Measurements from ENCODE around the gene SLC7A8. TPM values are rescaled to one million over a fixed set of nuclear protein-coding genes. Genes with fewer than 3 reads are reported as not detected.

Gene SLC7A8
- total RNA-seq, 1 experiment from 2014 or later: 77.9 TPM

DNA sequence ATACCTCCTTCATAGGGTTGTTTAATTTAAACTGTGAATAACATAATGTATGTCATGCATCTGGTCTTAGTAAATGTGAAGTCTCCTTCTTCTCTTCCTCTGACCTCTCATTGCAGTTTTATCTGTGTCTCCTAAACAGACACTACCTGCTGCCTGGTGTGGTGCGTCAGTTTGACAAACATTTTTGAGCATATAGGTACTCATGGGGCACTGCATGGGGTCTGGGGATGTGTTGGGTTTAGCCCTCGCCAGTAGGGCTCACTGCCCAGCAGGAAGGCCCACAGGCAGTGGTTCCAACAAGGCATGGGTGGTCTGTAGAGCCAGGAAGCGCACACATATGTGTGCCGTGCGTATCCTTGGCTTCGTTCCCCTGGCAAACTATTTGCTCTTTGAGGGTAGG is 61.4 kb downstream of the SLC7A8 start:
- Histone ChIP-seq H3K4ac (ENCODE audit: low read depth, low read length) (no peak overlapping the region), H2BK20ac (ENCODE audit: low read depth, low read length, poor library complexity, severe bottlenecking) (no peak overlapping the region), H3K4me2 (ENCODE audit: insufficient read depth, insufficient read length, low read length) (no peak overlapping the region), H2AK5ac (ENCODE audit: insufficient read length, low read length) (no peak overlapping the region), H3K9me3 (ENCODE audit: control insufficient read depth, low read depth, low read length) (no peaks in the 10 kb centered on the region), H4K20me1 (ENCODE audit: control insufficient read depth, insufficient read depth, insufficient read length) (no peaks in the 10 kb centered on the region), H2BK12ac (ENCODE audit: insufficient read length, low read depth, low read length) (no peak overlapping the region), H4K5ac (ENCODE audit: insufficient read length, low read depth, low read length) (no peak overlapping the region), H2BK5ac (ENCODE audit: insufficient read length, low read length) (no peak overlapping the region), H4K8ac (replicated peaks; ENCODE audit: insufficient read length, low read depth, low read length) (no peak overlapping the region), H3K56ac (ENCODE audit: insufficient read length, low read depth, low read length) (no peak overlapping the region), H3K79me2 (ENCODE audit: insufficient read depth, low read length) (no peaks in the 10 kb centered on the region), H3K4me1 (ENCODE audit: insufficient read depth, low read length) (peaks cover 11% of the 10 kb centered on the region), H2BK15ac (ENCODE audit: low read depth, low read length) (no peak overlapping the region), H3K27me3 (ENCODE audit: insufficient read depth, low read length) (no peaks in the 10 kb centered on the region), H3K9ac (ENCODE audit: extremely low read depth, insufficient read length, low read length) (no peak overlapping the region), H3T11ph (ENCODE audit: low read length) (no peak overlapping the region), H3K23ac (ENCODE audit: insufficient read length, low read depth, low read length) (no peak overlapping the region), H3K18ac (ENCODE audit: insufficient read length, low read depth, low read length) (no peak overlapping the region), H4K91ac (ENCODE audit: insufficient read length, low read depth, low read length) (no peak overlapping the region), H3K14ac (ENCODE audit: insufficient read depth, low read length) (no peak overlapping the region), H2AFZ (ENCODE audit: low read length) (no peak overlapping the region), H3K23me2 (ENCODE audit: insufficient read length, low read depth, low read length, poor library complexity, severe bottlenecking) (no peaks in the 10 kb centered on the region), H2BK120ac (ENCODE audit: low read depth, low read length, poor library complexity, severe bottlenecking) (no peak overlapping the region), H3K27ac (ENCODE audit: insufficient read length, low read depth, low read length) (no peak overlapping the region), H3K79me1 (ENCODE audit: insufficient read depth, low read depth, low read length, poor library complexity, severe bottlenecking) (no peaks in the 10 kb centered on the region)
- no CpG with 5 or more reads among the region's 6 CpGs for WGBS (ENCODE audit: extremely low coverage, insufficient read length, low lambda C conversion rate)
- Mint-ChIP-seq H3K36me3 (ENCODE audit: insufficient read depth in 1 of 3, low read depth in 3 of 3) (peaks cover 2 to 5% (median 4%) of the 10 kb centered on the region in 3 experiments; a peak in 5 of 7 replicates), H3K9me3 (no peaks in the 10 kb centered on the region), H3K27ac (peak overlapping the region in 1 of 3 experiments; percentile 30; a peak in 1 of 7 replicates), H3K4me3 (no peak overlapping the region), H3K27me3 (ENCODE audit: low read depth) (peaks cover 3% of the 10 kb centered on the region), H3K4me1 (peaks cover 55 to 63% of the 10 kb centered on the region in 2 experiments)
- DNase-seq: no peak
- TF ChIP-seq, protein P1, sequence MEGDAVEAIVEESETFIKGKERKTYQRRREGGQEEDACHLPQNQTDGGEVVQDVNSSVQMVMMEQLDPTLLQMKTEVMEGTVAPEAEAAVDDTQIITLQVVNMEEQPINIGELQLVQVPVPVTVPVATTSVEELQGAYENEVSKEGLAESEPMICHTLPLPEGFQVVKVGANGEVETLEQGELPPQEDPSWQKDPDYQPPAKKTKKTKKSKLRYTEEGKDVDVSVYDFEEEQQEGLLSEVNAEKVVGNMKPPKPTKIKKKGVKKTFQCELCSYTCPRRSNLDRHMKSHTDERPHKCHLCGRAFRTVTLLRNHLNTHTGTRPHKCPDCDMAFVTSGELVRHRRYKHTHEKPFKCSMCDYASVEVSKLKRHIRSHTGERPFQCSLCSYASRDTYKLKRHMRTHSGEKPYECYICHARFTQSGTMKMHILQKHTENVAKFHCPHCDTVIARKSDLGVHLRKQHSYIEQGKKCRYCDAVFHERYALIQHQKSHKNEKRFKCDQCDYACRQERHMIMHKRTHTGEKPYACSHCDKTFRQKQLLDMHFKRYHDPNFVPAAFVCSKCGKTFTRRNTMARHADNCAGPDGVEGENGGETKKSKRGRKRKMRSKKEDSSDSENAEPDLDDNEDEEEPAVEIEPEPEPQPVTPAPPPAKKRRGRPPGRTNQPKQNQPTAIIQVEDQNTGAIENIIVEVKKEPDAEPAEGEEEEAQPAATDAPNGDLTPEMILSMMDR (conservative IDR thresholded peaks at IDR 0.05): no peak

All from H9 (cell line).